Endothelial cell of umbilical vein (primary cell): ENCODE results near the gene SNTA1.

ENCODE experiments used
- CTCF ChIP-seq, 2 donors: IDR thresholded peaks; 1 replicate in 1 of 2; 2 replicates in 1 of 2; pipeline ENCODE4 v1.5.1; 2011; ENCODE audit warnings: low read length in 2 of 2, mild to moderate bottlenecking in 2 of 2, moderate library complexity in 2 of 2, control low read depth in 1 of 2, inconsistent platforms in 1 of 2, low read depth in 1 of 2; ENCODE audit not compliant: insufficient read depth in 1 of 2; ENCODE audit errors: extremely low read depth in 1 of 2
- EZH2 ChIP-seq: IDR thresholded peaks from 2 replicates; pipeline ENCODE4 v1.6.1; 2012; ENCODE audit warnings: borderline replicate concordance, low read depth, mild to moderate bottlenecking, moderate library complexity, low read length, inconsistent platforms; ENCODE audit not compliant: severe bottlenecking
- GATA2 ChIP-seq: IDR thresholded peaks from 2 replicates; pipeline ENCODE4 v1.7.0; 2011; ENCODE audit warnings: low read depth, mild to moderate bottlenecking, moderate library complexity, mixed read lengths, low read length; ENCODE audit not compliant: insufficient read length, insufficient read depth
- MAX ChIP-seq: IDR thresholded peaks from 2 replicates; pipeline ENCODE4 v1.6.1; 2011; ENCODE audit not compliant: insufficient read depth, insufficient read length
- POLR2A ChIP-seq: IDR thresholded peaks from 2 replicates; pipeline ENCODE4 v1.6.1; 2012; ENCODE audit warnings: low read depth, mild to moderate bottlenecking, control low read depth, low read length
- POLR2AphosphoS5 ChIP-seq: IDR thresholded peaks from 2 replicates; pipeline ENCODE4 v1.6.1; 2012; ENCODE audit warnings: low read depth, mild to moderate bottlenecking, control low read depth, low read length, moderate library complexity; ENCODE audit not compliant: insufficient read depth

- TF ChIP-seq MAX (no peak), EZH2 (no peak), CTCF (IDR thresholded peaks at IDR 0.05; ENCODE audit: extremely low read depth in 1 of 2, insufficient read depth in 1 of 2, low read depth in 1 of 2, low read length in 2 of 2) (no peak), POLR2AphosphoS5 (no peak), POLR2A (no peak), GATA2 (no peak)
These were observed 66.2 kb downstream of the SNTA1 start for GRCh38 chr20:33377366-33377765.
